Measurements from ENCODE around the gene IRF2BP1.

IRF2BP1 gene

GRCh38 chr19:45847663-45848062 lies 38.3 kb downstream of the IRF2BP1 start:
- no peak for DNase-seq (ENCODE audit: low spot score)
- in situ Hi-C loops (cut with MboI; ENCODE audit: low sequenced_read_pairs, unreplicated experiment): no loop called here
- TF ChIP-seq, protein P1, sequence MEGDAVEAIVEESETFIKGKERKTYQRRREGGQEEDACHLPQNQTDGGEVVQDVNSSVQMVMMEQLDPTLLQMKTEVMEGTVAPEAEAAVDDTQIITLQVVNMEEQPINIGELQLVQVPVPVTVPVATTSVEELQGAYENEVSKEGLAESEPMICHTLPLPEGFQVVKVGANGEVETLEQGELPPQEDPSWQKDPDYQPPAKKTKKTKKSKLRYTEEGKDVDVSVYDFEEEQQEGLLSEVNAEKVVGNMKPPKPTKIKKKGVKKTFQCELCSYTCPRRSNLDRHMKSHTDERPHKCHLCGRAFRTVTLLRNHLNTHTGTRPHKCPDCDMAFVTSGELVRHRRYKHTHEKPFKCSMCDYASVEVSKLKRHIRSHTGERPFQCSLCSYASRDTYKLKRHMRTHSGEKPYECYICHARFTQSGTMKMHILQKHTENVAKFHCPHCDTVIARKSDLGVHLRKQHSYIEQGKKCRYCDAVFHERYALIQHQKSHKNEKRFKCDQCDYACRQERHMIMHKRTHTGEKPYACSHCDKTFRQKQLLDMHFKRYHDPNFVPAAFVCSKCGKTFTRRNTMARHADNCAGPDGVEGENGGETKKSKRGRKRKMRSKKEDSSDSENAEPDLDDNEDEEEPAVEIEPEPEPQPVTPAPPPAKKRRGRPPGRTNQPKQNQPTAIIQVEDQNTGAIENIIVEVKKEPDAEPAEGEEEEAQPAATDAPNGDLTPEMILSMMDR (IDR thresholded peaks at IDR 0.05; ENCODE audit: borderline replicate concordance, control extremely low read depth, extremely low read depth, insufficient read depth, missing control alignments): no peak

DNA sequence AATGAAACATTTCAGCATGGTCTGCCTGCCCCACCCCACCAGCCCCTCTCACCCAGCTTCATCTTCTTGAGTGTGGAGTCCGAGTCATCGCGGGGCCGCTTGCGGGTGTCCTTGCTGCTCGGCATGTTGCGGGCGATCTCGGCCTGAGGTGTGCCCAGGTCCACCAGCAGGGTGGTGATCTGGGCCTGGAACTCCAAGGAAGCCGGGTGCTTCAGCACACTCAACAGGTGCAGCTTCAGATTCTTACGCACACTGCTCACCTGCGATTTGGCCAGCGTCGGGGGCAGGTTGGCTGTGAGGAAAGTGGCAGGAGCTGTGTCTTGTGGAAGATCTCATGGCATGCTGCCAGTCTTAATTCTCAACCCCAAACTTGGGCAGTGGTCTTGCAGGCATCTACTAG lies 43.7 kb downstream of the IRF2BP1 start:
- in situ Hi-C loops (cut with MboI; ENCODE audit: low sequenced_read_pairs, unreplicated experiment): no loop called here
- DNase-seq (ENCODE audit: low spot score): no peak
- TF ChIP-seq, protein P1 (IDR thresholded peaks at IDR 0.05; ENCODE audit: borderline replicate concordance, control extremely low read depth, extremely low read depth, insufficient read depth, missing control alignments): no peak

- TF ChIP-seq, protein P1 (IDR thresholded peaks at IDR 0.05; ENCODE audit: borderline replicate concordance, control extremely low read depth, extremely low read depth, insufficient read depth, missing control alignments): no peak
- no peak for DNase-seq (ENCODE audit: low spot score)
- in situ Hi-C loops (cut with MboI; ENCODE audit: low sequenced_read_pairs, unreplicated experiment): no loop called here
These were observed 51.0 kb downstream of the IRF2BP1 start for GRCh38 chr19:45834970-45835369.

Measured in GM13976 (cell line).